ENCODE results near the gene TNRC18. TPM values are rescaled to one million over a fixed set of nuclear protein-coding genes. Genes with fewer than 3 reads are reported as not detected.
A peak's percentile ranks its signal among the peaks of the same experiment; 100 is the strongest.
"Not testable (repeated sequence)": the region's sequence is repeated elsewhere in the genome, so short reads cannot be mapped to it uniquely, and the experiment has no call there.

Gene TNRC18
- total and polyA plus RNA-seq, 8 donors = 94.4 to 164 (median 133) TPM

- intact Hi-C loops (cut with DNase I) = loop anchor here in 1 of 2 donors (10.0 kb wide), 1 partner anchor 89 kb away; no protein-coding TSS in a partner anchor
- peak in 2 of 4 donors; percentile 46 to 77 for DNase-seq
- Histone ChIP-seq H3K36me3 (peaks cover 0 to 72% of the 10 kb centered on the region in 2 donors), H3K4me1 (peaks cover 0 to 42% of the 10 kb centered on the region in 2 donors)
- TF ChIP-seq CTCF (IDR thresholded peaks at IDR 0.05) = peak; percentile 62 to 84
- H3K9me3 ChIP-seq, H3K27me3 ChIP-seq, H3K27ac ChIP-seq, H3K4me3 ChIP-seq: not testable (repeated sequence)
- ATAC-seq = peak; percentile 65
Observed at GRCh38 chr7:5365976-5366625, 57.5 kb downstream of the TNRC18 start.

GRCh38 chr7:5363729-5364128 is 59.9 kb downstream of the TNRC18 start:
- H3K9me3 ChIP-seq = no peaks in the 10 kb centered on the region
- H3K4me3 ChIP-seq = no peak overlapping the region
- no peak for DNase-seq
- intact Hi-C loops (cut with DNase I) = loop anchor here in 1 of 2 donors (10.0 kb wide), 1 partner anchor 91 kb away; no protein-coding TSS in a partner anchor
- no peak for ATAC-seq
- peaks cover 4 to 36% of the 10 kb centered on the region in 2 donors for H3K4me1 ChIP-seq
- no peak for TF ChIP-seq CTCF (IDR thresholded peaks at IDR 0.05)
- peaks cover 0 to 72% of the 10 kb centered on the region in 2 donors for H3K36me3 ChIP-seq
- H3K27ac ChIP-seq = no peak overlapping the region
- no peaks in the 10 kb centered on the region for H3K27me3 ChIP-seq

- no peak for TF ChIP-seq CTCF (IDR thresholded peaks at IDR 0.05)
- Histone ChIP-seq H3K4me3 (no peak overlapping the region), H3K27ac (no peak overlapping the region), H3K27me3 (no peaks in the 10 kb centered on the region), H3K36me3 (peaks cover 0 to 84% of the 10 kb centered on the region in 2 donors), H3K9me3 (no peaks in the 10 kb centered on the region), H3K4me1 (peaks cover 4 to 39% of the 10 kb centered on the region in 2 donors)
- ATAC-seq (no peak), DNase-seq (no peak)
- intact Hi-C loops (cut with DNase I) = loop anchor here in 1 of 2 donors (10.0 kb wide), 1 partner anchor 92 kb away; no protein-coding TSS in a partner anchor
Observed at GRCh38 chr7:5362466-5362865, 61.2 kb downstream of the TNRC18 start.

GRCh38 chr7:5361446-5362127 is 62.0 kb downstream of the TNRC18 start:
- Histone ChIP-seq H3K4me1 (peaks cover 4 to 36% of the 10 kb centered on the region in 2 donors), H3K27ac (no peak overlapping the region), H3K4me3 (no peak overlapping the region), H3K9me3 (no peaks in the 10 kb centered on the region), H3K36me3 (peaks cover 0 to 89% of the 10 kb centered on the region in 2 donors), H3K27me3 (no peaks in the 10 kb centered on the region)
- no peak for TF ChIP-seq CTCF (IDR thresholded peaks at IDR 0.05)
- DNase-seq = no peak
- no peak for ATAC-seq
- intact Hi-C loops (cut with DNase I) = loop anchor here in 1 of 2 donors (10.0 kb wide), 1 partner anchor 93 kb away; no protein-coding TSS in a partner anchor

GRCh38 chr7:5360971-5361370 is 62.7 kb downstream of the TNRC18 start:
- no peak for TF ChIP-seq CTCF (IDR thresholded peaks at IDR 0.05)
- ATAC-seq = no peak
- no peaks in the 10 kb centered on the region for H3K9me3 ChIP-seq
- peaks cover 4 to 30% of the 10 kb centered on the region in 2 donors for H3K4me1 ChIP-seq
- no peak for DNase-seq
- no peak overlapping the region for H3K27ac ChIP-seq
- no peaks in the 10 kb centered on the region for H3K27me3 ChIP-seq
- no peak overlapping the region for H3K4me3 ChIP-seq
- intact Hi-C loops (cut with DNase I) = loop anchor here in 1 of 2 donors (10.0 kb wide), 1 partner anchor 94 kb away; no protein-coding TSS in a partner anchor
- peaks cover 0 to 91% of the 10 kb centered on the region in 2 donors for H3K36me3 ChIP-seq

Measured in left lung (tissue), 10 donors.